HCT116 (cell line): ENCODE data around the gene PCDHA2. TPM values are rescaled to one million over a fixed set of nuclear protein-coding genes. Genes with fewer than 3 reads are reported as not detected.
"Not testable (repeated sequence)": the region's sequence is repeated elsewhere in the genome, so short reads cannot be mapped to it uniquely, and the experiment has no call there.

Experiments used
- ATAC-seq: fragments of 200-7000 bp; cut with Tn5 transposase; 2 replicates; pipeline ENCODE4 v1.9.1; 2020; ENCODE audit warnings: mild to moderate bottlenecking, moderate library complexity
- BruUV-seq: library from RNA; stranded (reverse); fragments of 400-500 nt; replicated peaks from 2 replicates; lab custom pipeline; 2021; lab: Mats Ljungman, UMichigan
- CTCF ChIA-PET: fragments of 300-600 bp; sonication (Branson Sonifier 250); formaldehyde crosslinking; loops from one replicate; lab custom pipeline; 2021; ENCODE audit warnings: antibody characterized with exemption; lab: Charles Lee
- POLR2A ChIA-PET: fragments of 300-600, 350-600 bp; sonication (Branson Sonifier 250); formaldehyde crosslinking; loops from one replicate; lab custom pipeline; 2021; ENCODE audit warnings: antibody characterized with exemption; lab: Charles Lee
- RAD21 ChIA-PET, 2 experiments: fragments of 300-600 bp; sonication (Branson Sonifier 250); formaldehyde crosslinking; loops; one replicate each; lab custom pipeline; 2023; ENCODE audit warnings: low total read pairs in 2 of 2; ENCODE audit not compliant: uncharacterized antibody in 2 of 2, unreplicated experiment in 2 of 2, low non-redundant PET in 1 of 2; lab: Charles Lee
- DNase-seq: peaks from one replicate; pipeline ENCODE4 v3.0.0-alpha.2; 2010; ENCODE audit warnings: low read depth, low spot score
- H2AFZ ChIP-seq: fragments of 200-600 bp; shearing (Covaris generic), sonication (generic); 2 replicates; pipeline ENCODE4 v1.6.1; 2017; ENCODE audit warnings: low read depth, mixed run types, mixed read lengths, antibody characterized with exemption, low read length; ENCODE audit not compliant: poor library complexity, severe bottlenecking
- H3K27ac ChIP-seq: 2 replicates; pipeline ENCODE4 v1.5.1; 2012; ENCODE audit warnings: low read depth, low read length
- H3K27me3 ChIP-seq: fragments of 200-600 bp; sonication (generic); 2 replicates; pipeline ENCODE4 v1.6.1; 2016; ENCODE audit warnings: mixed run types, low read length, mixed read lengths; ENCODE audit not compliant: insufficient read depth
- H3K36me3 ChIP-seq, 2 experiments: fragments of 200-500 bp in 1 of 2; fragments of 200-600 bp in 1 of 2; sonication (Bioruptor generic) in 1 of 2; sonication (generic) in 1 of 2; 2 replicates each; pipeline versions ENCODE4 v1.5.1 to v1.6.1; 2014 to 2016; ENCODE audit warnings: low read length in 2 of 2, inconsistent platforms in 1 of 2, mixed read lengths in 1 of 2, mixed run types in 1 of 2; ENCODE audit not compliant: insufficient read depth in 2 of 2, control insufficient read depth in 1 of 2
- H3K4me1 ChIP-seq, 2 experiments: fragments of 200-600 bp in 1 of 2; sonication (generic) in 1 of 2; 2 replicates each; pipeline versions ENCODE4 v1.5.1 to v1.6.1; 2012 to 2017; ENCODE audit warnings: low read length in 2 of 2, inconsistent platforms in 1 of 2, mild to moderate bottlenecking in 1 of 2, mixed read lengths in 1 of 2, mixed run types in 1 of 2, moderate library complexity in 1 of 2; ENCODE audit not compliant: insufficient read depth in 2 of 2, control insufficient read depth in 1 of 2
- H3K4me2 ChIP-seq: fragments of 200-600 bp; sonication (generic); 2 replicates; pipeline ENCODE4 v1.6.1; 2017; ENCODE audit warnings: mixed run types, low read length, mixed read lengths
- H3K4me3 ChIP-seq, 2 experiments: fragments of 200-600 bp in 1 of 2; sonication (generic) in 1 of 2; replicated peaks in 1 of 2; 2 replicates each; pipeline ENCODE4 v1.5.1; 2011 to 2016; ENCODE audit warnings: low read length in 2 of 2, control low read depth in 1 of 2, low read depth in 1 of 2, mild to moderate bottlenecking in 1 of 2, mixed read lengths in 1 of 2, mixed run types in 1 of 2
- H3K79me2 ChIP-seq: fragments of 200-600 bp; sonication (generic); 2 replicates; pipeline ENCODE4 v1.6.1; 2017; ENCODE audit warnings: mild to moderate bottlenecking, mixed run types, low read length, moderate library complexity, mixed read lengths; ENCODE audit not compliant: insufficient read depth
- H3K9ac ChIP-seq: fragments of 200-600 bp; sonication (generic); 2 replicates; pipeline ENCODE4 v1.6.1; 2016; ENCODE audit warnings: low read length, mixed read lengths
- H3K9me2 ChIP-seq: fragments of 200-600 bp; sonication (generic), shearing (Covaris generic); 2 replicates; pipeline ENCODE4 v1.6.1; 2017; ENCODE audit warnings: mixed run types, mild to moderate bottlenecking, moderate library complexity; ENCODE audit not compliant: insufficient read depth
- H3K9me3 ChIP-seq, 2 experiments: fragments of 200-500 bp in 1 of 2; fragments of 200-600 bp in 1 of 2; sonication (Bioruptor generic) in 1 of 2; sonication (generic) in 1 of 2; 2 replicates each; pipeline ENCODE4 v1.6.1; 2014 to 2017; ENCODE audit warnings: low read length in 2 of 2, mixed read lengths in 2 of 2, inconsistent platforms in 1 of 2, low read depth in 1 of 2, mild to moderate bottlenecking in 1 of 2, mixed run types in 1 of 2, moderate library complexity in 1 of 2; ENCODE audit not compliant: control insufficient read depth in 1 of 2, insufficient read depth in 1 of 2
- H4K20me1 ChIP-seq: fragments of 200-600 bp; sonication (generic), shearing (Covaris generic); 2 replicates; pipeline ENCODE4 v1.6.1; 2017; ENCODE audit warnings: mixed run types, mild to moderate bottlenecking, moderate library complexity; ENCODE audit not compliant: insufficient read depth
- CBX3 ChIP-seq: IDR thresholded peaks from 2 replicates; pipeline ENCODE4 v1.6.1; 2012; ENCODE audit warnings: low read depth
- CEBPB ChIP-seq: IDR thresholded peaks from 2 replicates; pipeline ENCODE4 v1.6.1; 2012; ENCODE audit warnings: low read depth
- EGR1 ChIP-seq: IDR thresholded peaks from 2 replicates; pipeline ENCODE4 v1.6.1; 2012; ENCODE audit warnings: low read depth
- ELF1 ChIP-seq: IDR thresholded peaks from 2 replicates; pipeline ENCODE4 v1.6.1; 2012; ENCODE audit warnings: low read depth, borderline replicate concordance
- EZH2 ChIP-seq: fragments of 200-600 bp; sonication (generic); IDR thresholded peaks from 2 replicates; pipeline ENCODE4 v1.6.1; 2017; ENCODE audit warnings: antibody characterized with exemption, mixed run types
- EZH2phosphoT487 ChIP-seq: fragments of 200-600 bp; IDR thresholded peaks from 2 replicates; pipeline ENCODE4 v1.6.1; 2018; ENCODE audit warnings: antibody characterized with exemption, borderline replicate concordance
- MAX ChIP-seq: IDR thresholded peaks from 2 replicates; pipeline ENCODE4 v1.6.1; 2012
- SIN3A ChIP-seq: IDR thresholded peaks from 2 replicates; pipeline ENCODE4 v1.6.1; 2012; ENCODE audit warnings: low read depth
- SP1 ChIP-seq: IDR thresholded peaks from 2 replicates; pipeline ENCODE4 v1.6.1; 2012; ENCODE audit warnings: low read depth
- SRF ChIP-seq: IDR thresholded peaks from 2 replicates; pipeline ENCODE4 v1.6.1; 2012; ENCODE audit warnings: low read depth
- YY1 ChIP-seq: IDR thresholded peaks from 2 replicates; pipeline ENCODE4 v1.6.1; 2011; ENCODE audit warnings: low read length, low read depth, moderate library complexity, mild to moderate bottlenecking; ENCODE audit not compliant: insufficient replicate concordance; ENCODE audit errors: extremely low read depth
- ZFX ChIP-seq: fragments of 450-650 bp; IDR thresholded peaks from 2 replicates; pipeline ENCODE4 v1.6.1; 2017
- ZNF274 ChIP-seq: fragments of 200-500 bp; sonication (Bioruptor generic); IDR thresholded peaks from 2 replicates; pipeline ENCODE4 v1.6.1; 2014; ENCODE audit warnings: mild to moderate bottlenecking, low read depth, low read length, inconsistent platforms
- intact Hi-C: fragments of 100-400 bp; cut with micrococcal nuclease; formaldehyde crosslinking; loops from 2 replicates; pipeline ENCODE4 v1.10.0; 2022
- total RNA-seq: library from RNA; stranded (reverse); gene quantifications from one replicate; pipeline ENCODE4 v1.2.1, GENCODE V29; 2021; ENCODE audit not compliant: unreplicated experiment
- TF ChIP-seq, protein P1 (sequence below), 3 experiments: fragments of 200-600 bp in 1 of 3; sonication (generic) in 1 of 3; IDR thresholded peaks in 2 of 3; conservative IDR thresholded peaks in 1 of 3; 2 replicates each; pipeline ENCODE4 v1.5.1; 2012 to 2017; ENCODE audit warnings: low read depth in 2 of 3, low read length in 2 of 3, antibody characterized with exemption in 1 of 3, borderline replicate concordance in 1 of 3, control low read depth in 1 of 3, mild to moderate bottlenecking in 1 of 3, mixed read lengths in 1 of 3, mixed run types in 1 of 3, moderate library complexity in 1 of 3; ENCODE audit not compliant: insufficient read depth in 1 of 3

The PCDHA2 gene
- total RNA-seq, 1 experiment from 2014 or later = not detected

GRCh38 chr5:140822969-140823368, 28.3 kb downstream of the PCDHA2 start:
- H2AFZ ChIP-seq, H4K20me1 ChIP-seq, H3K4me2 ChIP-seq, H3K4me1 ChIP-seq, H3K27ac ChIP-seq, H3K36me3 ChIP-seq, BruUV-seq, H3K9me2 ChIP-seq, POLR2A ChIA-PET, RAD21 ChIA-PET, H3K4me3 ChIP-seq, CTCF ChIA-PET, intact Hi-C loops, H3K27me3 ChIP-seq, ATAC-seq, H3K9ac ChIP-seq, H3K9me3 ChIP-seq, H3K79me2 ChIP-seq, DNase-seq: not testable (repeated sequence)

- H3K4me2 ChIP-seq = no peak overlapping the region
- H3K27ac ChIP-seq = no peak overlapping the region
- H3K9me2 ChIP-seq = no peaks in the 10 kb centered on the region; the same call in 1 of the 2 replicates
- ChIA-PET POLR2A (no interaction called here), RAD21 (no interaction called here)
- ATAC-seq = no peak
- H3K9ac ChIP-seq = no peak overlapping the region
- no peak overlapping the region for H3K4me3 ChIP-seq
- H4K20me1 ChIP-seq = no peaks in the 10 kb centered on the region
- H3K27me3 ChIP-seq = no peaks in the 10 kb centered on the region
- intact Hi-C loops = no loop called here
- H3K9me3 ChIP-seq = no peaks in the 10 kb centered on the region
- TF ChIP-seq ZNF274 (no peak), MAX (no peak), SP1 (no peak), EZH2 (no peak), SRF (no peak), CBX3 (no peak), ZFX (no peak), YY1 (no peak), CEBPB (no peak), EZH2phosphoT487 (no peak), EGR1 (no peak), SIN3A (no peak), ELF1 (no peak)
- TF ChIP-seq, protein P1, sequence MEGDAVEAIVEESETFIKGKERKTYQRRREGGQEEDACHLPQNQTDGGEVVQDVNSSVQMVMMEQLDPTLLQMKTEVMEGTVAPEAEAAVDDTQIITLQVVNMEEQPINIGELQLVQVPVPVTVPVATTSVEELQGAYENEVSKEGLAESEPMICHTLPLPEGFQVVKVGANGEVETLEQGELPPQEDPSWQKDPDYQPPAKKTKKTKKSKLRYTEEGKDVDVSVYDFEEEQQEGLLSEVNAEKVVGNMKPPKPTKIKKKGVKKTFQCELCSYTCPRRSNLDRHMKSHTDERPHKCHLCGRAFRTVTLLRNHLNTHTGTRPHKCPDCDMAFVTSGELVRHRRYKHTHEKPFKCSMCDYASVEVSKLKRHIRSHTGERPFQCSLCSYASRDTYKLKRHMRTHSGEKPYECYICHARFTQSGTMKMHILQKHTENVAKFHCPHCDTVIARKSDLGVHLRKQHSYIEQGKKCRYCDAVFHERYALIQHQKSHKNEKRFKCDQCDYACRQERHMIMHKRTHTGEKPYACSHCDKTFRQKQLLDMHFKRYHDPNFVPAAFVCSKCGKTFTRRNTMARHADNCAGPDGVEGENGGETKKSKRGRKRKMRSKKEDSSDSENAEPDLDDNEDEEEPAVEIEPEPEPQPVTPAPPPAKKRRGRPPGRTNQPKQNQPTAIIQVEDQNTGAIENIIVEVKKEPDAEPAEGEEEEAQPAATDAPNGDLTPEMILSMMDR (IDR thresholded peaks at IDR 0.05 in 2 of 3, conservative IDR thresholded peaks at IDR 0.05 in 1 of 3; ENCODE audit: borderline replicate concordance in 1 of 3, insufficient read depth in 1 of 3, low read depth in 2 of 3, low read length in 2 of 3) = no peak
- TF ChIP-seq, all 23 proteins: peak for 0
- no TSS peak for BruUV-seq
- Histone ChIP-seq H3K36me3 (no peaks in the 10 kb centered on the region; a peak in 1 of 4 replicates), H2AFZ (no peak overlapping the region), H3K4me1 (no peaks in the 10 kb centered on the region), H3K79me2 (no peaks in the 10 kb centered on the region)
- no peak for DNase-seq
- CTCF ChIA-PET = no interaction called here
Measured at GRCh38 chr5:140823475-140823874, 28.8 kb downstream of the PCDHA2 start.
